Measurements from ENCODE around the gene CACNA1C.

DNA sequence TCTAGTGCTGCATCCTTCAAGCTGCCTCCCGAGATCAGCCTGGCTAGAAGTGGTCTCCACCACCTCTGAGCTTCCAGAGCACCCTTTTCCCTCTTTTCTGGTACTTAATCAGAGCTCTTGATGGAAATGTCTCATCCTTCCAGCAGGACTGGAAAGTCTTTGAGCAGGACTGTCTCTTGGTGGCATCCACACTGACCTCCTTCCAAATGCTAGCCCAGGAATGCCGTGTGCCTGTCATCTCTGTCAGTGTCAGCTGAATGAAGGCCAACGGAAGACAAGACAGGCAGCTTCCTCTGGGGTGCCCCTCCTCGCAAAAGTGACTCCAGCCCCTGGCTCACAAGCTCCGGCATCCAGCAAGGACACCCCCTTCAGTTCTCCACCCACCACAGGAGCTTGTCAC, 570.7 kb downstream of the CACNA1C start:
- TF ChIP-seq, protein P1, sequence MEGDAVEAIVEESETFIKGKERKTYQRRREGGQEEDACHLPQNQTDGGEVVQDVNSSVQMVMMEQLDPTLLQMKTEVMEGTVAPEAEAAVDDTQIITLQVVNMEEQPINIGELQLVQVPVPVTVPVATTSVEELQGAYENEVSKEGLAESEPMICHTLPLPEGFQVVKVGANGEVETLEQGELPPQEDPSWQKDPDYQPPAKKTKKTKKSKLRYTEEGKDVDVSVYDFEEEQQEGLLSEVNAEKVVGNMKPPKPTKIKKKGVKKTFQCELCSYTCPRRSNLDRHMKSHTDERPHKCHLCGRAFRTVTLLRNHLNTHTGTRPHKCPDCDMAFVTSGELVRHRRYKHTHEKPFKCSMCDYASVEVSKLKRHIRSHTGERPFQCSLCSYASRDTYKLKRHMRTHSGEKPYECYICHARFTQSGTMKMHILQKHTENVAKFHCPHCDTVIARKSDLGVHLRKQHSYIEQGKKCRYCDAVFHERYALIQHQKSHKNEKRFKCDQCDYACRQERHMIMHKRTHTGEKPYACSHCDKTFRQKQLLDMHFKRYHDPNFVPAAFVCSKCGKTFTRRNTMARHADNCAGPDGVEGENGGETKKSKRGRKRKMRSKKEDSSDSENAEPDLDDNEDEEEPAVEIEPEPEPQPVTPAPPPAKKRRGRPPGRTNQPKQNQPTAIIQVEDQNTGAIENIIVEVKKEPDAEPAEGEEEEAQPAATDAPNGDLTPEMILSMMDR (IDR thresholded peaks at IDR 0.05) = no peak
- no peak for TF ChIP-seq POLR2A (IDR thresholded peaks at IDR 0.05)
